ENCODE results near the gene VCP. TPM values are rescaled to one million over a fixed set of nuclear protein-coding genes. Genes with fewer than 3 reads are reported as not detected.

VCP gene
- total RNA-seq, 1 donor from 2014 or later, result 250 TPM

DNA sequence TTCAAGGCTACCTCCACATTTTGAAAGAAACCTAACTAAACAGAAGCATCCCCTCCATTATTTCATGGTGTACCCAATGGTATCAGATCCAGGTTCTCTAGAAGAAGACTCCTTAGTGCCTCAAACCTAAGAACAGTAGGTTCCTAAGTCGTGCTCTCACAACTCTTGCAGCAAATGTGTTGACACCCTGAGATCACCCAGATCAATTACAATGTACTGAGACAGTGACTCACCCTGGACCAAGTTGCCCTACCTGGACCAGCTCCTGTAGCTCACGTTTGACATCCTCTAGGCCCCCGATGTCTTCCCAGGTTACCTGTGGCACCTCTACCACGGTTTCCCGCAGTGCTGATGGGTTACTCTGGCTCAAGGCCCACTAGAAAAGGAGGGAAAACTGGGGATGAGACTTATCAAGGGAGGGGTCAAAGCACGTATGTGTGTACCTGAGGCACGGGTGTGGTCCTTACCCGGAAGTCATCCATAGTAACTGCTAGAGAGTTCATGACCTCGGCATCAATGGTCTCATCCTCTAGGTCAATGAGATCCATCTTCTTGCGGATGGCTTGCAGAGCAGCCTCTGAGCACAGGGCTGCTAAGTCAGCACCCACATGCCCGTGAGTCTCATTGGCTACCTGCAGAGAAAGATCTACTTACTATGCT lies 11.7 kb downstream of the VCP start:
- TF ChIP-seq, protein P1, sequence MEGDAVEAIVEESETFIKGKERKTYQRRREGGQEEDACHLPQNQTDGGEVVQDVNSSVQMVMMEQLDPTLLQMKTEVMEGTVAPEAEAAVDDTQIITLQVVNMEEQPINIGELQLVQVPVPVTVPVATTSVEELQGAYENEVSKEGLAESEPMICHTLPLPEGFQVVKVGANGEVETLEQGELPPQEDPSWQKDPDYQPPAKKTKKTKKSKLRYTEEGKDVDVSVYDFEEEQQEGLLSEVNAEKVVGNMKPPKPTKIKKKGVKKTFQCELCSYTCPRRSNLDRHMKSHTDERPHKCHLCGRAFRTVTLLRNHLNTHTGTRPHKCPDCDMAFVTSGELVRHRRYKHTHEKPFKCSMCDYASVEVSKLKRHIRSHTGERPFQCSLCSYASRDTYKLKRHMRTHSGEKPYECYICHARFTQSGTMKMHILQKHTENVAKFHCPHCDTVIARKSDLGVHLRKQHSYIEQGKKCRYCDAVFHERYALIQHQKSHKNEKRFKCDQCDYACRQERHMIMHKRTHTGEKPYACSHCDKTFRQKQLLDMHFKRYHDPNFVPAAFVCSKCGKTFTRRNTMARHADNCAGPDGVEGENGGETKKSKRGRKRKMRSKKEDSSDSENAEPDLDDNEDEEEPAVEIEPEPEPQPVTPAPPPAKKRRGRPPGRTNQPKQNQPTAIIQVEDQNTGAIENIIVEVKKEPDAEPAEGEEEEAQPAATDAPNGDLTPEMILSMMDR (IDR thresholded peaks at IDR 0.05; ENCODE audit: insufficient read depth, low read length, poor library complexity, severe bottlenecking), result no peak
- no peak for DNase-seq (ENCODE audit: low read depth)
- Histone ChIP-seq H3K4me3 (ENCODE audit: low read depth, low read length) (no peak overlapping the region), H3K36me3 (ENCODE audit: control insufficient read depth, insufficient read depth, low read length) (peaks cover 10% of the 10 kb centered on the region), H3K27me3 (ENCODE audit: control insufficient read depth, insufficient read depth, low read length) (no peaks in the 10 kb centered on the region)

- TF ChIP-seq, protein P1 (IDR thresholded peaks at IDR 0.05; ENCODE audit: insufficient read depth, low read length, poor library complexity, severe bottlenecking), result no peak
- no peaks in the 10 kb centered on the region for H3K27me3 ChIP-seq (ENCODE audit: control insufficient read depth, insufficient read depth, low read length)
- DNase-seq (ENCODE audit: low read depth), result no peak
These were observed 13.0 kb downstream of the VCP start for GRCh38 chr9:35059438-35059837.

GRCh38 chr9:35057271-35057620 lies 15.2 kb downstream of the VCP start:
- Histone ChIP-seq H3K27me3 (ENCODE audit: control insufficient read depth, insufficient read depth, low read length) (no peaks in the 10 kb centered on the region), H3K4me3 (ENCODE audit: low read depth, low read length) (no peak overlapping the region), H3K36me3 (ENCODE audit: control insufficient read depth, insufficient read depth, low read length) (peaks cover 6% of the 10 kb centered on the region)
- TF ChIP-seq, protein P1 (IDR thresholded peaks at IDR 0.05; ENCODE audit: insufficient read depth, low read length, poor library complexity, severe bottlenecking), result no peak
- no peak for DNase-seq (ENCODE audit: low read depth)

More at GRCh38 chr9:35059438-35059837, 13.0 kb downstream of the VCP start:
- peaks cover 9% of the 10 kb centered on the region for H3K36me3 ChIP-seq (ENCODE audit: control insufficient read depth, insufficient read depth, low read length)
- no peak overlapping the region for H3K4me3 ChIP-seq (ENCODE audit: low read depth, low read length)

DNA sequence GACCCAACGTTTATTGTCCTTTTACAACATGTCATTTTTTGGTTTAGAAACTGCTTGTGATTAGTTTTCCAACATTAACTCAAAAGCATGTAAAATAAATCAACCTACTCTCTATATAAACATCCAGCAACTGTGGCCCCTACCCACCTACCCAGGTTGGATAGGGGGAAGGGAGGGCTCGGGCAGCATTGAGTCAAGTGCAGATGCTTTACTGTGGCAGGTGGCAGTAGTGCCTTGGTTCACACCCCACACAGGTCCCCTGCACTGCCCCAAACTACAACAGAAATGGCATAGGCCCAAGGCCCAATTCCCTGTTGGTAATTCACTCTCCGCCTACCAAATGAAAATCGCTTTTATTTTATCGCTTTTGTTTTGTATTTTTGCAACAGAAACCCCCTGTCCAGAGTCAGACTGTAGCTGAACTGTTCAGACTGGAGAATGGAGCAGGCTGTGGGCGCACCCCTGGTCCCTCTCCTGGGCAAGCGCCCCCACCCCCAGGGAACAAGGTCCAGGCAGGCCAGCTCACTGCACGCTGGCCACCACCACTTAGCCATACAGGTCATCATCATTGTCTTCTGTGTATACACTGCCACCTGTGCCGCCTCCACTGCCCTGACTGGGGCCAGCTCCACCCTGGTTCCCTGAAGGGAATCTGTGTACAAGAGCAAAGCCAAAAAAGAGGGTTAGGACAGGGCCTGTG lies 15.7 kb downstream of the VCP start:
- H3K36me3 ChIP-seq (ENCODE audit: control insufficient read depth, insufficient read depth, low read length), result peaks cover 4% of the 10 kb centered on the region
- no peaks in the 10 kb centered on the region for H3K27me3 ChIP-seq (ENCODE audit: control insufficient read depth, insufficient read depth, low read length)
- DNase-seq (ENCODE audit: low read depth), result no peak
- no peak overlapping the region for H3K4me3 ChIP-seq (ENCODE audit: low read depth, low read length)
- TF ChIP-seq, protein P1 (IDR thresholded peaks at IDR 0.05; ENCODE audit: insufficient read depth, low read length, poor library complexity, severe bottlenecking), result no peak

- TF ChIP-seq, protein P1 (IDR thresholded peaks at IDR 0.05; ENCODE audit: insufficient read depth, low read length, poor library complexity, severe bottlenecking), result no peak
- H3K36me3 ChIP-seq (ENCODE audit: control insufficient read depth, insufficient read depth, low read length), result peaks cover 3% of the 10 kb centered on the region
- H3K4me3 ChIP-seq (ENCODE audit: low read depth, low read length), result no peak overlapping the region
- no peaks in the 10 kb centered on the region for H3K27me3 ChIP-seq (ENCODE audit: control insufficient read depth, insufficient read depth, low read length)
- DNase-seq (ENCODE audit: low read depth), result no peak
These were observed 17.4 kb downstream of the VCP start for GRCh38 chr9:35054871-35055644.

All from kidney epithelial cell (primary cell).